ENCODE results near the gene LHX1. TPM values are rescaled to one million over a fixed set of nuclear protein-coding genes. Genes with fewer than 3 reads are reported as not detected.

LHX1 gene
- total and polyA plus RNA-seq, 9 of the 15 experiments (the other 6 are each of a cell fraction or from before 2014, with no cell fraction given): 0.05 to 0.64 (median 0.07) TPM; not detected in 6

DNA sequence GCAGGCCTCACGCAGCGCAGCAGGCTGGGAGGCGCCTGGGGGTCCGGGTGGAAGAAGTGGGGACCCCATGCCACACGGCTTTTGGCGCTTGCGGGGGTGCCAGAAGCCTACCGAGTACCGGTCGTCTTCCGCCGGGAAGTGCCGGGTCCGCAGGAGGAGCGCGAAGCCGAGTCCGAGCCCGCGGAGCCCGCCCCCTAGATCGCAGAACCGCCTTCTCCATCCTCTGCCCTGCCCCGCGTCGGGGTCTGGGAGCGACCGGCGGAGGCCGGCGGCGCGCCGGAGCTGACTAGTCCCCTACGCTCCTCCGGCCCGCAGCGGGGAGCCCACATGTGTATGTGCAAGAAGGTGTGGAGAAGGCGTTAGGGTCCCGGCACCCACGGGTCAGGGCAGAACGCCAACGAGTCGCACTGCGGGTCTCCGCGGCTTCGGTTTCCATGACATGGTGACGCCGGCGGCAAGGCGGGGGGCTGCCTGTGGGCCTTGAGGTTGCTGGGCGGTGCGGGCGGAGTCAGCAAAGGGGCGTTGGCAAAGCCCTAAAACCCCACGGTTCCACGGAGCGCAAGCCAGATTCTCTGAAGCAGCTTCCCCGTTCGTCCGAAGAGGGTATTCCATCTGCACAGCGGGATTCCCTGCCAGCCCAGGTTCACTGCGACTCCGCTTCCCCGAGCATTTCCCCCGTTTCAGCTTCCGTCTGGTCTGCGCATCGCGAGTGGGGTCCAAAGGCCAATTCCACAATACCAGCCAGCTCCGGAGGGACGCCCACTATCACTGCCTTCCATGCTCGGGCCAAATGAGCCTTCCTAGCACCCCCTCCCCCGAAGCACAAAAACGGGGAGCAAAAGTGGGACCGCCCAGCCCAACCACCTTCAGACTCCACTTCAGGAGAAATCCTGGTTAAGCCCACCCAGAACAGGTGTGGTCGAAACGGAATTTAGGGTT is 2.3 kb upstream of the LHX1 start (continued):
- TF ChIP-seq, protein P1, sequence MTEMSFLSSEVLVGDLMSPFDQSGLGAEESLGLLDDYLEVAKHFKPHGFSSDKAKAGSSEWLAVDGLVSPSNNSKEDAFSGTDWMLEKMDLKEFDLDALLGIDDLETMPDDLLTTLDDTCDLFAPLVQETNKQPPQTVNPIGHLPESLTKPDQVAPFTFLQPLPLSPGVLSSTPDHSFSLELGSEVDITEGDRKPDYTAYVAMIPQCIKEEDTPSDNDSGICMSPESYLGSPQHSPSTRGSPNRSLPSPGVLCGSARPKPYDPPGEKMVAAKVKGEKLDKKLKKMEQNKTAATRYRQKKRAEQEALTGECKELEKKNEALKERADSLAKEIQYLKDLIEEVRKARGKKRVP (CRISPR knock-in tag; IDR thresholded peaks at IDR 0.05): no peak
- TF ChIP-seq UBTF (IDR thresholded peaks at IDR 0.05; ENCODE audit: borderline replicate concordance in 1 of 2, low read depth in 2 of 2, low read length in 2 of 2) (0 out of 4 replicates have a peak, but pooled peaks of 1 of the 2 experiments have one; percentile 23), ZNF444 (CRISPR knock-in tag; IDR thresholded peaks at IDR 0.05) (no peak), SREBF1 (IDR thresholded peaks at IDR 0.05; ENCODE audit: borderline replicate concordance, low read depth, low read length) (no peak), MTA1 (IDR thresholded peaks at IDR 0.05; ENCODE audit: borderline replicate concordance) (no peak), PCBP1 (IDR thresholded peaks at IDR 0.05; ENCODE audit: low read depth, low read length, poor library complexity, severe bottlenecking) (peak; percentile 65), HDAC1 (IDR thresholded peaks at IDR 0.05) (no peak), FOXM1 (IDR thresholded peaks at IDR 0.05; ENCODE audit: low read depth) (no peak), FOXM1 (CRISPR knock-in tag; IDR thresholded peaks at IDR 0.05; ENCODE audit: low read depth) (no peak), XRCC3 (IDR thresholded peaks at IDR 0.05) (no peak), MNT (conservative IDR thresholded peaks at IDR 0.05) (no peak), SNIP1 (IDR thresholded peaks at IDR 0.05; ENCODE audit: low read depth) (peak; percentile 46; the same call in 1 of the 2 replicates)
- TF ChIP-seq, protein P2, sequence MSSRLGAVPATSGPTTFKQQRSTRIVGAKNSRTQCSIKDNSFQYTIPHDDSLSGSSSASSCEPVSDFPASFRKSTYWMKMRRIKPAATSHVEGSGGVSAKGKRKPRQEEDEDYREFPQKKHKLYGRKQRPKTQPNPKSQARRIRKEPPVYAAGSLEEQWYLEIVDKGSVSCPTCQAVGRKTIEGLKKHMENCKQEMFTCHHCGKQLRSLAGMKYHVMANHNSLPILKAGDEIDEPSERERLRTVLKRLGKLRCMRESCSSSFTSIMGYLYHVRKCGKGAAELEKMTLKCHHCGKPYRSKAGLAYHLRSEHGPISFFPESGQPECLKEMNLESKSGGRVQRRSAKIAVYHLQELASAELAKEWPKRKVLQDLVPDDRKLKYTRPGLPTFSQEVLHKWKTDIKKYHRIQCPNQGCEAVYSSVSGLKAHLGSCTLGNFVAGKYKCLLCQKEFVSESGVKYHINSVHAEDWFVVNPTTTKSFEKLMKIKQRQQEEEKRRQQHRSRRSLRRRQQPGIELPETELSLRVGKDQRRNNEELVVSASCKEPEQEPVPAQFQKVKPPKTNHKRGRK (tag; IDR thresholded peaks at IDR 0.05): no peak
- TF ChIP-seq, protein P3, sequence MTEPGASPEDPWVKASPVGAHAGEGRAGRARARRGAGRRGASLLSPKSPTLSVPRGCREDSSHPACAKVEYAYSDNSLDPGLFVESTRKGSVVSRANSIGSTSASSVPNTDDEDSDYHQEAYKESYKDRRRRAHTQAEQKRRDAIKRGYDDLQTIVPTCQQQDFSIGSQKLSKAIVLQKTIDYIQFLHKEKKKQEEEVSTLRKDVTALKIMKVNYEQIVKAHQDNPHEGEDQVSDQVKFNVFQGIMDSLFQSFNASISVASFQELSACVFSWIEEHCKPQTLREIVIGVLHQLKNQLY (CRISPR knock-in tag; conservative IDR thresholded peaks at IDR 0.05): no peak
- TF ChIP-seq, protein P4, sequence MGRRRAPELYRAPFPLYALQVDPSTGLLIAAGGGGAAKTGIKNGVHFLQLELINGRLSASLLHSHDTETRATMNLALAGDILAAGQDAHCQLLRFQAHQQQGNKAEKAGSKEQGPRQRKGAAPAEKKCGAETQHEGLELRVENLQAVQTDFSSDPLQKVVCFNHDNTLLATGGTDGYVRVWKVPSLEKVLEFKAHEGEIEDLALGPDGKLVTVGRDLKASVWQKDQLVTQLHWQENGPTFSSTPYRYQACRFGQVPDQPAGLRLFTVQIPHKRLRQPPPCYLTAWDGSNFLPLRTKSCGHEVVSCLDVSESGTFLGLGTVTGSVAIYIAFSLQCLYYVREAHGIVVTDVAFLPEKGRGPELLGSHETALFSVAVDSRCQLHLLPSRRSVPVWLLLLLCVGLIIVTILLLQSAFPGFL (CRISPR knock-in tag; IDR thresholded peaks at IDR 0.05): no peak
